ENCODE data around the gene NUDT8.

NUDT8 gene

GRCh38 chr11:67585911-67586310, 43.8 kb downstream of the NUDT8 start:
- no peak for DNase-seq

- DNase-seq, result no peak
Observed at GRCh38 chr11:67584881-67585873, 44.6 kb downstream of the NUDT8 start.

GRCh38 chr11:67584205-67584880, 45.4 kb downstream of the NUDT8 start:
- DNase-seq, result no peak

GRCh38 chr11:67583247-67584204, 46.2 kb downstream of the NUDT8 start, which contains the start of gene GSTP1:
Gene GSTP1 (plus strand): TSS chr11:67583812. CDS start chr11:67583844, 32 bp downstream.
- DNase-seq, result peak; percentile 74

GRCh38 chr11:67582011-67582410, 47.7 kb downstream of the NUDT8 start:
- DNase-seq, result no peak

GRCh38 chr11:67581469-67581868, 48.3 kb downstream of the NUDT8 start:
- no peak for DNase-seq

GRCh38 chr11:67577951-67578350, 51.8 kb downstream of the NUDT8 start:
- no peak for DNase-seq
